AG09309 (cell line): ENCODE data around the gene PRLH.

Experiments used
- DNase-seq: peaks from one replicate; pipeline ENCODE4 v3.0.0-alpha.2; 2010; ENCODE audit warnings: low read depth
- H3K4me3 ChIP-seq: 2 replicates; pipeline ENCODE4 v1.5.1; 2011; ENCODE audit warnings: mild to moderate bottlenecking, low read depth, low read length, moderate library complexity; ENCODE audit not compliant: control insufficient read depth
- TF ChIP-seq, protein P1 (sequence below): IDR thresholded peaks from 2 replicates; pipeline ENCODE4 v1.5.1; 2011; ENCODE audit warnings: mild to moderate bottlenecking, low read depth, low read length, inconsistent platforms; ENCODE audit not compliant: insufficient read depth, control insufficient read depth; ENCODE audit errors: missing control alignments

Gene PRLH

DNA sequence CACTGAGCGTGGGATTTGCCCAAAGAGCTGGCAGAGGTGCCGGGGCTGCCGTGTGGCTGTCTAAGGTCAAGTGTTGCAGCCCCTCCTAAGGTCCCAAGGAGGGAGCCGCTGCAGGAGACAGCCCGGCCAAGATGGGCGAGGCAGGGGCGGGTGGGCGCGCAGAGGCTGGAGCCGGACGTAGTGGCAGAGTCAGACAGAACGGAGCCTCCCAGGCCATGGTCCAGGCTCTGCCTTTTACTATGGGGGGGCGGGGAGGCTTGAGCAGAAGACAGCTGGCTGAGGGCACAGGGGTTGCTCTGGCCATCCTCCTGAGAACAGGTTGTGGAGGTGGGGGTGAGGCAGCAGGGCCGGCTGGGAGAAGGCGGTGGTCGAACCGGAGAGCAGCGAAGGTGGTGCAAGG is 27.5 kb upstream of the PRLH start:
- H3K4me3 ChIP-seq = no peak overlapping the region
- DNase-seq = no peak
- TF ChIP-seq, protein P1, sequence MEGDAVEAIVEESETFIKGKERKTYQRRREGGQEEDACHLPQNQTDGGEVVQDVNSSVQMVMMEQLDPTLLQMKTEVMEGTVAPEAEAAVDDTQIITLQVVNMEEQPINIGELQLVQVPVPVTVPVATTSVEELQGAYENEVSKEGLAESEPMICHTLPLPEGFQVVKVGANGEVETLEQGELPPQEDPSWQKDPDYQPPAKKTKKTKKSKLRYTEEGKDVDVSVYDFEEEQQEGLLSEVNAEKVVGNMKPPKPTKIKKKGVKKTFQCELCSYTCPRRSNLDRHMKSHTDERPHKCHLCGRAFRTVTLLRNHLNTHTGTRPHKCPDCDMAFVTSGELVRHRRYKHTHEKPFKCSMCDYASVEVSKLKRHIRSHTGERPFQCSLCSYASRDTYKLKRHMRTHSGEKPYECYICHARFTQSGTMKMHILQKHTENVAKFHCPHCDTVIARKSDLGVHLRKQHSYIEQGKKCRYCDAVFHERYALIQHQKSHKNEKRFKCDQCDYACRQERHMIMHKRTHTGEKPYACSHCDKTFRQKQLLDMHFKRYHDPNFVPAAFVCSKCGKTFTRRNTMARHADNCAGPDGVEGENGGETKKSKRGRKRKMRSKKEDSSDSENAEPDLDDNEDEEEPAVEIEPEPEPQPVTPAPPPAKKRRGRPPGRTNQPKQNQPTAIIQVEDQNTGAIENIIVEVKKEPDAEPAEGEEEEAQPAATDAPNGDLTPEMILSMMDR = no peak

DNA sequence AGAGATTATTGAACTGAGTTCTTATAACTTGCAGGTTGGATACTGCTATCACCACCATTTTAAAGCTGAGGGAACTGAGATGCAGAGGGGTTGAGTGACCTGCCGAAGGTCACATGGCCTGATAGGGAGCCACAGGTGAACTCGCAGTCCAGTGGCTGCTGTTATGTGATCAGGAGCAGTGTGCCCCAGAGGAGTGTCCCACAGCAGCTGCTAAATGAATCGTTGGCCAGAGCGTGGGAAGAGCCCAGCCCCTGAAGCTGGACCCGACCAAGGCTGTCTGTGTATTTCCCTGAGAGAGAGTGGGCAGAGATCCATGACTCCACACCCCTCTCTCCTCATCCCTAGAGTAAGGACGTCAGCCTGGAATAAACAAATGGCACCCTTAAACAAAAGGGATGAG is 26.7 kb upstream of the PRLH start:
- DNase-seq = no peak
- TF ChIP-seq, protein P1 = no peak
- H3K4me3 ChIP-seq = no peak overlapping the region

DNA sequence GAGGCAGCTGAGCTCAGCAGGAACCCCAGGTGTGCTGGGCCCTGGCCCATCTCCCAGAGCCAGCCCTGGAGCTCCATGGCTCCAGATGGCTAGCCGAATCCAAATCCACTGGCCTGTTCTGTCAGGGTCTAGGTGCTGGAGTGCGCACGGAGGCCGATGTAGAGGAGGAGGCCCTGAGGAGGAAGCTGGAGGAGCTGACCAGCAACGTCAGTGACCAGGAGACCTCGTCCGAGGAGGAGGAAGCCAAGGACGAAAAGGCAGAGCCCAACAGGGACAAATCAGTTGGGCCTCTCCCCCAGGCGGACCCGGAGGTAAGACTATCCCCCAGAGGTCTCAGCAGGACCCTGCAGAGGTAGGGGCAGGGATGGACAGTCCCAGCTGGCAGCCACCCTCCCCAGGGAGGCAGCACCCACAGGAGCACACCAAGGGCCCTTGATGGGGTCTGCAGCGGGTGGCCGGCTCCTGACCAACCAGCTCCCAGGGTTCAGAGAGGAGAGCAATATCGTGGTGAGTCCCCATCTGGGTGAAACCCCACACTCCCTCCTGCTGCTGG is 26.1 kb upstream of the PRLH start:
- TF ChIP-seq, protein P1 = no peak
- no peak for DNase-seq
- no peak overlapping the region for H3K4me3 ChIP-seq

DNA sequence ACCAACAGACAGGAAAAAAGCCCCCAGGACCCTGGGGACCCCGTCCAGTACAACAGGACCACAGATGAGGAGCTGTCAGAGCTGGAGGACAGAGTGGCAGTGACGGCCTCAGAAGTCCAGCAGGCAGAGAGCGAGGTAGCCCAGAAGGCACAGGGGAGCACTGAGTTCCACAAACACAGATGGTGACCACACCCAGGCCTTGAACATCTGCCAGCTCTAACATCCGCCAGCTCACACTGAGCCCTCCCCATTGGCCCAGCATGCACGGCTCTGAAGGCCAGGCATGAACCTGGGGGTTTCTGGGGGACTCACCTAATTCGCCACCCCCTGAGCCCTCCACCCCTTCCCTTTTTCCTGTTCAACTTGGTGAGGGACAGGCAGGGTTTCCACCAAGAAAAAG is 25.6 kb upstream of the PRLH start:
- H3K4me3 ChIP-seq = no peak overlapping the region
- DNase-seq = no peak
- TF ChIP-seq, protein P1 = no peak

DNA sequence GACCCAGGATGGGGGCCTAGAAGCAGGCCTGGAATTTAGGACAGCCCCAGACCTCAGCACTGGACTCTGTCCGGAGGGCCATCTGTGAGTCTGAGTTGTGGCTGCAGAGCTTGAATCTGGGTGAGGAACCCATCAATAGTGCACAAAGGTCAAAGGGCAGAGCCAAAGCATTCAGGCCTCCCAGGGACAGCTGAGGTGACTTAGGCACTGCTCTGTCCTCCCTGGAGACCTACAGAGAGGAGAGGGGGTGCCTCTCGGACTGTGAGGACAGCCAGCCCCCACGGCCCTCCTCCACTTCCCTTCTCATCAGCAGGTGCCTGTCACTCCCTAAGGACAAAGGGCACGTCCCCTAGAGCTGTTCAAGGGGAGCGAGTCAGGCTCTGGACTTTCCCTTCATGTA is 25.1 kb upstream of the PRLH start:
- TF ChIP-seq, protein P1 = no peak
- DNase-seq = no peak
- no peak overlapping the region for H3K4me3 ChIP-seq

DNA sequence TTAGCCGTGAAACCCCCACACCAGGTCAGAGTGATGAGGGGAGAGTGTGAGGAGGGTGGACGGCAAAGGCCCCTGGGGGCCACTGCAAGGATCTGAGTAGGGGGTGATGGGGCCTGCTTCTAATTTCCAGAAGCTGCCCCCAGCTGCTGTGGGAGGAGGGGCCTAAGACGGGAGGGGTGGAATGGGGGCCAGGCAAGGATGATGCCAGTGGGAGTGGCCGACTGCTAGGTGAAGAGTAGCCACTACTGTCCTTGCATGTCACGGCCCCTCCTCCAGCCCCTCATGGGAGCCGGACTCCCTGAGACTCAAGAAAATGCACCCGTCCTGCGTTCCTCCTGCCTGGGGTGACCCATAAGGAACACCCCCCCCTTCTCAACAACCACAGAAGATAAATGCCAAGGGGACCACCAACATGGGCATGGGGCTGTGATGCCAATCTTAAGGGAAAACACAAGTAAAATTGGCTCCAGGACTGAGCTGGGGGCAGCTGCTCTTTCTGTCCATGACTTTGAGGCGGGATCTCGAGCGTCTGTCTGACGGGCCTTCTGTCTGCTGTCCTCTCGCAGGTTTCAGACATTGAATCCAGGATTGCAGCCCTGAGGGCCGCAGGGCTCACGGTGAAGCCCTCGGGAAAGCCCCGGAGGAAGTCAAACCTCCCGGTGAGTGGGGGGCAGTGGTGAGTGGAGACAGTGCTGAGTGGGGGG is 24.2 kb upstream of the PRLH start:
- no peak for DNase-seq
- TF ChIP-seq, protein P1 = no peak
- H3K4me3 ChIP-seq = no peak overlapping the region
